GM12865 (cell line): ENCODE data around the gene VARS2.

Experiments used
- DNase-seq: peaks from one replicate; pipeline ENCODE4 v3.0.0; 2010; ENCODE audit warnings: low read depth
- H3K4me3 ChIP-seq: 2 replicates; pipeline ENCODE4 v1.5.1; 2011; ENCODE audit warnings: mild to moderate bottlenecking, low read depth, low read length, control low read depth
- TF ChIP-seq, protein P1 (sequence below): IDR thresholded peaks from 2 replicates; pipeline ENCODE4 v1.5.1; 2011; ENCODE audit warnings: low read length, control low read depth, low read depth, inconsistent platforms; ENCODE audit not compliant: insufficient read depth; ENCODE audit errors: missing control alignments

VARS2 gene

DNA sequence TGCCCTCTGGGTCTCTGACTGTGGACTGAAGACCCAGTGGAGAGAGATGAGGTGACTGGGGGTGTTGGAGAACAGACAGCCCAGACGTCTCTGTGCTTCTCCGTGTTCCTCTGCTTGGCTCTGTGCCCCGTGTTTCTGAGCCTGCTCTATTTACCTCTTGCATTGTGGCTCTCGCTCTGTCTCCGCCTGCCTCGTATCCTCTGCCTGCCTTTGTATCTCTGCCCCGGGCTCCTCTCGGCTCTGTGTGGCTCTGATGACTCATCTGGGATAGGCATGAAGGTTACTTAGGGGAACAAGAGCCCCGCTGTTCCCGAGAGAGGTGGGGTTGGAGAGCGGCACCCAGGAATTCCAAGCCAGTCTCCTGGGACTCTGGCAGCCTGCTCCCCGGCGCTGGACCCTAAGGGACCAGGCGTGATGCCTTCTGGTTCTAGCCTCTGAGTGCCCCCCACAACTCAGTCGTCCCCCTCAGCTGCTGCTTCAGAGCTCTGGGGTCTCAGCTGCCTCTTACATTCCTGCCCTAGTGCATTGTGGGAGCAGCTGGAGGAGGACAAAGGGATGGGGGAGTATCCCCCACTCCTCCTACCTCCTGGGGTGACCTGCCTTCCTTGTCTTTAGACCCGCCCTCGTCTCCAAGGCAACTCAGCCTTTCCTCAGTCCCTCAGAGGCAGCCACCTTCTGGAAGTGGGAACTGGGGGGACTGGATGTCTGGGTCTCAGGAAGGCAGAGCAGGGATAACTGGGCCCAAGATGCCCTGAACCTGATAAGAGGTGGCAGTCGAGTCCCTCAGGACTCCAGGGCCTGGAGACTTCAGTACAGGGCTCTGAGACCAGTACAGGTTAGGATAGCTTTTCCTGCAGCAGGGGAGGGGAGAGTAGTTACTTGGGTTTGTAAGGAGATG, 27.8 kb upstream of the VARS2 start:
- no peak for DNase-seq
- no peak overlapping the region for H3K4me3 ChIP-seq
- TF ChIP-seq, protein P1, sequence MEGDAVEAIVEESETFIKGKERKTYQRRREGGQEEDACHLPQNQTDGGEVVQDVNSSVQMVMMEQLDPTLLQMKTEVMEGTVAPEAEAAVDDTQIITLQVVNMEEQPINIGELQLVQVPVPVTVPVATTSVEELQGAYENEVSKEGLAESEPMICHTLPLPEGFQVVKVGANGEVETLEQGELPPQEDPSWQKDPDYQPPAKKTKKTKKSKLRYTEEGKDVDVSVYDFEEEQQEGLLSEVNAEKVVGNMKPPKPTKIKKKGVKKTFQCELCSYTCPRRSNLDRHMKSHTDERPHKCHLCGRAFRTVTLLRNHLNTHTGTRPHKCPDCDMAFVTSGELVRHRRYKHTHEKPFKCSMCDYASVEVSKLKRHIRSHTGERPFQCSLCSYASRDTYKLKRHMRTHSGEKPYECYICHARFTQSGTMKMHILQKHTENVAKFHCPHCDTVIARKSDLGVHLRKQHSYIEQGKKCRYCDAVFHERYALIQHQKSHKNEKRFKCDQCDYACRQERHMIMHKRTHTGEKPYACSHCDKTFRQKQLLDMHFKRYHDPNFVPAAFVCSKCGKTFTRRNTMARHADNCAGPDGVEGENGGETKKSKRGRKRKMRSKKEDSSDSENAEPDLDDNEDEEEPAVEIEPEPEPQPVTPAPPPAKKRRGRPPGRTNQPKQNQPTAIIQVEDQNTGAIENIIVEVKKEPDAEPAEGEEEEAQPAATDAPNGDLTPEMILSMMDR: no peak

DNA sequence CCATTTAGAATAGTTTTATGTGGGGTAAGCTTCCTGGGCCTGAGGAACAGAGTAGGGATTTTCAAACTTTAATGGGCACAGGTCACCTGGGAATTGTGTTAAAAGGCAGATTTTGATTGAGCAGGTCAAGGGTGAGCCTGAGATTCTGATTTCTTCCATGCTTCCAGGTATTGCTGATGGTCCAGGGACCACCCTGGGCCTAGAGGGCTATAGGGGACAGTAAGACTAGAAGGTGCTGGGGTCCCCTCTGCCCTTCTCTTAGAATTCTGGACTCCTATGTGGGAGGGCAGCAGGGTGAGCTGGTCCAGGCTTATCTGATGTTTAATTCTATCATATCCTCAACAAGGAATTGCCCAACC, 27.2 kb upstream of the VARS2 start:
- no peak for DNase-seq
- H3K4me3 ChIP-seq: no peak overlapping the region
- TF ChIP-seq, protein P1: no peak

- TF ChIP-seq, protein P1: no peak
- no peak overlapping the region for H3K4me3 ChIP-seq
- DNase-seq: no peak
These were observed 25.9 kb upstream of the VARS2 start for GRCh38 chr6:30887901-30888815.

DNA sequence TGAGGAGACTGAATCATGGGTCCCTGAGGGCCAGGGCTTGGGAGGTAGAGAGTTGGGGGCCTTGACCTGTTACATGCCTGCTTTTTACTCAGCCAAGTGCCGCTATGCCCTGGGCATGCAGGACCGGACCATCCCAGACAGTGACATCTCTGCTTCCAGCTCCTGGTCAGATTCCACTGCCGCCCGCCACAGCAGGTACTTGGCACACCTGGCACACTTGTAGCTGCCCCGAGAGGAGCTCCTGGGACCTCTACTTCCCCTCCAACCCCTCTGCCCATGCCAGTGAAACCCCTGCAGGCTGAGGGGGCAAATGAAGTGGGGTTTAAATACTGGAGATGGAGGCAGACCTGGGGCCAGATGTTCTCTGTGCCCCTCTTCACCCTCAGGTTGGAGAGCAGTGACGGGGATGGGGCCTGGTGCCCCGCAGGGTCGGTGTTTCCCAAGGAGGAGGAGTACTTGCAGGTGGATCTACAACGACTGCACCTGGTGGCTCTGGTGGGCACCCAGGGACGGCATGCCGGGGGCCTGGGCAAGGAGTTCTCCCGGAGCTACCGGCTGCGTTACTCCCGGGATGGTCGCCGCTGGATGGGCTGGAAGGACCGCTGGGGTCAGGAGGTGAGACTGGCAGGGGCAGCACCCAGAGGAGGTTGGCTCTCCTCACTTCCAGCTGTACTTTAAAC, 25.1 kb upstream of the VARS2 start:
- H3K4me3 ChIP-seq: no peak overlapping the region
- DNase-seq: no peak
- TF ChIP-seq, protein P1: no peak

DNA sequence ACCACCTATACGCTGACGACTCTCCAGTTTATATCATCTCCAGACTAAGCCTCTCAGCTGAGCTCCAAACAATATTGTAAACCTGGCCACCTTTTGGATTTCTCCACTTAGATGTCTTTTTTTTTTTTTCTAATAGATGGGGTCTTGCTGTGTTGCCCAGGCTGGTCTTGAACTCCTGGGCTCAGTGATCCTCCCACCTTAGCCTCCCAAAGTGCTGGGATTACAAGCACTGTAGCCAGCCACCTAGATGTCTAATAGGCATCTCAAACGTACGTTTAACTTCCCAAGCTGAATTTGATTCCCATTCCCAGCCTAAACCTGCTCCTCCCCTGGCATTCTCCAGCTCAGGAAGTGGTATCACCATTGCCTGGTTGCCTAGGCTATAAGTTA, 24.5 kb upstream of the VARS2 start:
- TF ChIP-seq, protein P1: no peak
- no peak overlapping the region for H3K4me3 ChIP-seq
- no peak for DNase-seq

- TF ChIP-seq, protein P1: no peak
- no peak for DNase-seq
- no peak overlapping the region for H3K4me3 ChIP-seq
These were observed 24.0 kb upstream of the VARS2 start for GRCh38 chr6:30889921-30890645.
